GM18511 (cell line): ENCODE results near the gene FRS3.
"Not testable (repeated sequence)": the region's sequence is repeated elsewhere in the genome, so short reads cannot be mapped to it uniquely, and the experiment has no call there.

Experiments
- ATAC-seq: cut with Tn5 transposase; IDR thresholded peaks from one replicate; pipeline ENCODE4 v1.9.1; 2021; ENCODE audit warnings: mild to moderate bottlenecking, moderate library complexity; ENCODE audit not compliant: unreplicated experiment

The FRS3 gene

GRCh38 chr6:41770381-41771057 is 9.2 kb downstream of the FRS3 start:
- no peak for ATAC-seq

GRCh38 chr6:41769376-41769775 is 10.3 kb downstream of the FRS3 start:
- no peak for ATAC-seq

- ATAC-seq: no peak
These were observed 11.0 kb downstream of the FRS3 start for GRCh38 chr6:41768545-41769308.

DNA sequence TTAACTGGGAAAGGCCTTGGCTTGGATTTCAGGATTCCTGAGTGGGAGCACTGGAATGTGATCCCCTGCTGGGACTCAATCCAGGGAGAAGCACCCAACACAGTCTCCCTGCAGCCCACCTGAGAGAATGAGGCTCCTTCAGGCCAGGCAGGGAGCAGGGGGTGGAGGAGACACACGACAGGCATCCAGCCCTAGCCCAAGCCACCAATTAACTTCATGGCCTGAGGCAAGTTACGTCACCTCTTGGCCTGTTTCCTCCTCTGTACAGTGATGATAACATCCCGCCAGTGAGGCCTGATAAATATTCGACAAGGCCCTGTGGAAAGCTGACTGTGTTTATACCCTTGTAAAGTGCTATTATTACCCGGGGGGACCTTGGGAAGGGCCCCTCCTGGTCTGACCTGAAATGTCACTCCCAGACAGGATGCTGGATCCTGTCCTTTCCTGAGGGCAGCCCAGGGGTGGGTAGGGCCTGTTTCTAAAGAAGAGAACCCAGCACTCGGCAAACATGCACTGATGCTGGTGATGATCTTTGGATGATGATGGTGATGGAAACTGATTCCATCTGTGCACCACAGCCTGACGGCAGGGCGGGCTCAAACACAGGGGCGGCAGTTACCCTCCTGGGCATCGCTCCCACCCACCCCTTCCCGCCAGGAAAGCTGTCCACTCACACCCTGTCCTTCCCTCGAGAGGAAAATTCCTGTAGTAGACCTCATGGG is 12.4 kb downstream of the FRS3 start:
- ATAC-seq: no peak

- ATAC-seq: not testable (repeated sequence)
These were observed 13.5 kb downstream of the FRS3 start for GRCh38 chr6:41766043-41766664.

DNA sequence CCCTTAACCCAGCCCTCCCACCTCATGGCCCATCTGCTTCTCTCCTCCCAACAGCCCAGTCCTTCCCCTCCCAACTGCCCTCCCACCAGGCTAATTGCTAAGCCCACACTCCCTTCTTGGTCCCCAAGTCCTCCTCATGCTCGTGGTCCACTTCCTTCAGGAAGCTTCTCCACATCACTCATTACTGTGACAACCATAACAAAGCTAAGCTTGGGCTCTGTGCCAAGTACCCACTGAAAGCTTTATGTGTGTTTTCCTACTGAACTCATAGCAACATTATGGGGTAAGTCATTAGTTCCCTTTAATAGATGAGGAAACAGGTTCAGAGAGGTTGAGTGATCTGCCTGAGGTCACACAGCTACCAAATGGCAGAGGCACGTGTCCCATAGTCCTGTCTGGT is 16.2 kb downstream of the FRS3 start:
- ATAC-seq: no peak

DNA sequence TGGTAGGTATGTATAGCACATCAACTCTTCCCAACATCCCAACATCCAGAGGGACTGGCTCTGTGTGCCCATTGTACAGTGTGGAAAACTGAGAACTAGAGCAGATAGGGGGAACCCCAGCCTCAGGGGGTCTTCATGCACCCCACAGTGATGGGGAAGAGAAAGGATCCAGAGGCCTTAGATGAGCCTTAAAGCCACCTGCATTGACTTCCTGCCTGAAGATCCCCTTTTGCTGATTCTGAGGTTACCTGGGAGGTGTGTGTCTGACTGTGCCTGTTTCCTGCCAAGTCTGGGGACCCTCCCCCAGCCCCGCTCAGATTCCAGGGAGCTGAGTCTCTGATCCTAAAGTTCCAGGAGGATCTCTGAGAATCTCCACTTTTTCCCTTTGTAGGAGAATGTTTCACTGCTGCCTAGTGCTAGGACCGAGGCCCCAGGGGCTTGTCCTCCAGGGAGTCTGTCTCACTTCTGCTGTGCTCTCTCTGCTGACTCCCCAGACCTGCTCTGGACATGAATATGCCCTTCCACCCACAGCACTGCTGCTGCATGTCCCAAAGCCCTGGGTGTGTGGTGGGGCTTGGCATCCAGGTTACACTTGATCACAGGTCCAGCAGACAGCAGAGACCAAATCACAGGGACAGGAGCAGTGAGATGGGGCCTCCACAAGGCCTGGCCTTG is 19.7 kb downstream of the FRS3 start:
- no peak for ATAC-seq

GRCh38 chr6:41759106-41759904 is 20.4 kb downstream of the FRS3 start:
- no peak for ATAC-seq

DNA sequence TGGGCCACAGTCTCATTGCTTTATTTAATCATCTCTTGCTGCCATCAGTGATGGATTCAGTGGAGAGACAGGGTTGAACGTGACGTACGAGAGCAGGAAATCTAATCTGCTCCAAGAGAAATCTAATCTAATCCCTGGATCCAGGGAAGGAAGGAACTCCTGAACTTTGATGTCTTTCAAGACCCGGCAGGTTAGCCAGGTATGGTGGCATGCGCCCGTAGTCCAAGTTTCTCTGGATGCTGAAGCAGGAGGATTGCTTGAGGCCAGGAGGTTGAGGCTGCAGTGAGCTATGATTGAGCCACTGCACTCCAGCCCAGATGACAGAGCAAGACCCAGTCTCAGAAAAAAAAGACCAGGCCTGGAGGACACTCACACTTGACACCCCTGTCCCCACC is 21.1 kb downstream of the FRS3 start:
- ATAC-seq: no peak

GRCh38 chr6:41757931-41758640 is 21.6 kb downstream of the FRS3 start:
- no peak for ATAC-seq

GRCh38 chr6:41757271-41757670 is 22.4 kb downstream of the FRS3 start:
- no peak for ATAC-seq

GRCh38 chr6:41756354-41756753 is 23.3 kb downstream of the FRS3 start:
- ATAC-seq: no peak

DNA sequence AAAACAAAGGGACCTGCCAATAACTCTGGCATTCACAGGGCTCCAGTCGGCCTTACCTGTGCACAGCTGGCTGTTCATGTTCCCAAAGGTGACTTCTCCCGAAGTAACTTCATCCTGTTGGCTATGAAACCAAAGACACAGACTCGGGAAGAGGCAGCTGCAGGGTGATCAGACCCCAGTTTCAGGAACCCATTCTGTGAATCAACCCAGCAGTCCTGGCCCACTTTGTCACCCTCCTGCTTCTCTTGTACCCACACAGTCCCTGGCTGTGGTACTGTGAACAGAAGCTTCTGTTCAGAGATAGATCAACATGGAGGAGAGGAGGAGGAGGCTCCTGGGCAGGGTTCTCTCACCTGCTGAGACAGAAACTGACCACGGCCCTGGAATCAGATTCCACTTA is 23.8 kb downstream of the FRS3 start:
- ATAC-seq: no peak

DNA sequence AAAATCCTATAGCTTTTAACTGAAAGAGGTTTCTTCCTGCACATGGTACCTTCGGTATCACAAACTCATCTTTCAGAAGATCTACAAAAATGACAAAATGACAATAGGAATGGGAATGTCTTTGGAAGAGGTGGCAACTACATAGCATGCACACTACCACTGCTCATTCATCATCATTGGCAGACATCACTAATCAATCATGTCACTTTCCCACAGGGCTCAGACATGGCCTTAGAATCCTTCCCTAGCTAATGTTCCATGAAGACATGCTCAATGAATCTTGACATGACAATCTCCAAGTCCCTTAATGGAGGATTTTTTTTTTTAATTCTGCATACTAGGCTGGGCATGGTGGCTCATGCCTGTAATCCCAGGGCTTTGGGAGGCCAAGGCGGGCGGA is 29.3 kb downstream of the FRS3 start:
- ATAC-seq: no peak

- ATAC-seq: no peak
These were observed 31.2 kb downstream of the FRS3 start for GRCh38 chr6:41748542-41748941.

GRCh38 chr6:41748102-41748477 is 31.6 kb downstream of the FRS3 start:
- ATAC-seq: no peak

DNA sequence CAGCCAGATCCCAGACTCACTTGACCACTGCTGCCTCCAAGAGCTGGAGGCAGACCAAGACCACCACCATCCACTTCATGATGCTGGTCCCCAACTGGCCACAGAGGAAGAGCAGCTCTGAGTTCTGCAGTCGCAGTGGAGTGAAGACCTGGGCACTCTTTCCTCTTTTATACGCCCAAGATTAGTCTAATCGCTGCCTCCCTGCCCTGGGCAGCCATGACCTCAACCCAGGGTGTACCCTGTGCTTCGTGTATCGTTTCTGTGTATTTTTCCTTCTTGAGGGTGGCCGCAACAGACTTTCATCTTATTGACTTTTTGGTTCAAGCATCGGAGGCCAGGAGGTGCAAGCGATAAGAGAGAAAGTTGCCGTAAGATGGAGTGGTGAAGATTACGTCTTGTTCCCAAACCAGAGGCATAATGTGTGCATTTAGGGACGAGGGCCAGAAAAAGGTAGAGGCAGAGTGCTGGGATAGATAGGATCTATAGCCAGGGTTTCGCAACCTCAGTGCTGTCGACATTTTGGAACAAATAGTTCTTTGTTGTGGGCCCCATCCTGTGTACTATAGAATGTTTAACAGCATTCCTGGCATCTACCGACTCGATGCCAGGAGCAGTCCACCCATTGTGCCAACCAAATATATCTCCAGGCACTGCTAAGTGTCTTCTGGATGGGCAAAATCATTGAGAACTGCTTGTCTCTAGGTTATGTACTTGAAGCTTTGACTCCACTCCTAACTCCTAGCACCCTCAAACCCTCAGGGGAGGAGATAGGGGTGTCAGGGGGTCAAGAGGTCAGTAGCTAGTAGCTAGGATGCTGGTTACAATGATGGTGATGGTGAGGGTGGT is 32.2 kb downstream of the FRS3 start, which contains the start of gene PGC:
Gene PGC, minus strand, starts transcription at position 142 of the 846 bp plus-strand sequence. Its CDS starts 63 bp downstream, at position 79.
- no peak for ATAC-seq

DNA sequence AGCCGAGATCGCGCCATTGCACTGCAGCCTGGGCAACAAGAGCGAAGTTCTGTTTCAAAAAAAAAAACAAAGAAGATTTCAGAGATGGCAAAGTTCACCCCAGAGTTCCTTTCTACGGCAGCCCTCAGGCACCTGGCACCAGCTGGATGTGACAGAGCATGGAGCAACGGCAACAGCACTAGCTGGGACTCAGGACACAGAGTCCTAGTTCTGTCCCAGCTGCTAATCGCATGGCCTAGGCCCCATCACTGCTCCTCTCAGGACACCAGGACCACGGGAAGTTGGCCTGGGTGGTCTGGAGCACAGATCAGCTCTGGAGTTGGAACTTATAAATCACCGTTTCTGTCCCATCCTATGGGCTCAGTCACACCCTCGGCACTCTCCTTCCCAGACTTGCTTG is 33.6 kb downstream of the FRS3 start:
- ATAC-seq: no peak
